Adrenal gland (tissue), 12 donors: ENCODE data around the gene SLC35B4. TPM values are rescaled to one million over a fixed set of nuclear protein-coding genes. Genes with fewer than 3 reads are reported as not detected.

ENCODE experiments used
- DNase-seq, 7 donors: peaks; one replicate each; pipeline ENCODE4 v3.0.0-alpha.2; 2019 to 2020
- H3K27ac ChIP-seq, 5 donors: fragments of 200-600 bp; sonication (generic) in 4 of 5; 1 replicate in 3 of 5; 2 replicates in 2 of 5; pipeline versions ENCODE4 v1.5.1 to v1.8.0; 2016 to 2020; ENCODE audit warnings: mild to moderate bottlenecking in 1 of 5
- H3K27me3 ChIP-seq: fragments of 200-600 bp; 2 replicates; pipeline ENCODE4 v1.8.0; 2021
- H3K36me3 ChIP-seq, 2 donors: fragments of 200-600 bp; replicated peaks in 1 of 2; 1 replicate in 1 of 2; 2 replicates in 1 of 2; pipeline versions ENCODE4 v1.5.1 to v1.8.0; 2018 to 2022
- H3K4me1 ChIP-seq, 2 donors: fragments of 200-600 bp; replicated peaks in 1 of 2; 1 replicate in 1 of 2; 2 replicates in 1 of 2; pipeline versions ENCODE4 v1.5.1 to v1.8.0; 2018 to 2021
- H3K4me3 ChIP-seq, 4 donors: fragments of 200-600 bp; sonication (generic) in 3 of 4; one replicate each; pipeline ENCODE4 v1.5.1; 2016 to 2018
- H3K9me3 ChIP-seq, 3 donors: fragments of 200-600 bp; sonication (generic) in 1 of 3; replicated peaks in 1 of 3; 1 replicate in 2 of 3; 2 replicates in 1 of 3; pipeline versions ENCODE4 v1.5.1 to v1.8.0; 2016 to 2021
- POLR2A ChIP-seq, 2 donors: fragments of 450-650 bp; IDR thresholded peaks; one replicate each; pipeline ENCODE4 v1.6.1; 2017; ENCODE audit warnings: antibody characterized with exemption in 2 of 2, mild to moderate bottlenecking in 2 of 2, moderate library complexity in 1 of 2
- WGBS, 4 donors: extraction: QIAGEN DNeasy Blood & Tissue Kit in 2 of 4; methylation state at CpG; one replicate each; pipeline versions ENCODE4 v1.1.5 to v1.1.7; 2013 to 2017; 5-methylcytosine and 5-hydroxymethylcytosine counted together
- intact Hi-C, 2 donors: fragments of 100-400 bp; cut with DNase I; formaldehyde crosslinking; loops; one replicate each; pipeline versions ENCODE4 v1.14.1 to v1.15.0; 2022 to 2023
- polyA plus RNA-seq, 3 donors: library from polyadenylated mRNA; stranded (reverse); fragments of 200-250 nt in 2 of 3; fragments of 350-450 nt in 1 of 3; fragmentation: Illumina TruSeq in 1 of 3; extraction: RNeasy Lipid Tissue Mini Kit (QIAGEN cat#74804) in 1 of 3; gene quantifications; one replicate each; pipeline ENCODE4 v1.2.3, GENCODE V29; 2013 to 2014
- total RNA-seq, 9 donors: library from RNA; depleted of rRNA in 4 of 9; stranded (reverse); fragments of >200 nt in 4 of 9; fragments of 120-200 nt in 1 of 9; fragmentation: NEBNext Ultra II Directional in 1 of 9; extraction: Animal tissue kit (Norgen Biotek cat#: 25700) in 1 of 9; gene quantifications; one replicate each; pipeline versions ENCODE4 v1.1.0 to v1.2.4, GENCODE V29; 2013 to 2023
- TF ChIP-seq, protein P1 (sequence below), 6 experiments: fragments of 450-650 bp in 4 of 6; fragments of 200-600 bp in 2 of 6; sonication (generic) in 1 of 6; IDR thresholded peaks; 1 replicate in 5 of 6; 2 replicates in 1 of 6; pipeline versions ENCODE4 v1.5.1 to v1.8.0; 2016 to 2021; ENCODE audit warnings: antibody characterized with exemption in 6 of 6, mild to moderate bottlenecking in 2 of 6, moderate library complexity in 1 of 6
- donor health status: healthy with polysubstance abuse.
- donor health status: Bipolar disorder and iron deficiency.
- donor health status: DM: yes; HTN: yes; CAD: no.
- donor health status: DM: no; HTN: no; CAD: no.
- donor health status: DM: no; HTN: no; CAD: no.
- donor health status: DM: yes; HTN: yes; CAD: no.

SLC35B4 gene
- total and polyA plus RNA-seq, 12 donors = 6.9 to 34.9 (median 18.1) TPM

DNA sequence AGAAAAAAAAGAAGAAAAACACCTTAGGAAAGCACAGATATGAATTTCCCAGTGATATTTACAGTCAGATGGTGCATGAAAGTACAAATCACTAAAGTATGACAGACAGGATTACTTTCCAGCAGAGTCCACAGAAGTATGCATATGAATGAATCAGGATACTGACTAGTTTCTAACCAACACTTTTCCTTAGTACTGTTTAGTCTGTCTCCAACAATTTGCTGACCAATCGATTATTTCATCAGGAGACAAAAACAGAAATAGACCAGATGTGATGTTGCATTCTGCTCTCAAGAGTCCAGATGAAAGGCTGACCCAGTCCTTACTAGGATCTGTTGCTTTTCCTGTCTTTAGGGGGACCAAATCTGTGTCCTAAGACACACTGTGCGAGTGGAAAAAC is 14.6 kb downstream of the SLC35B4 start:
- TF ChIP-seq, protein P1, sequence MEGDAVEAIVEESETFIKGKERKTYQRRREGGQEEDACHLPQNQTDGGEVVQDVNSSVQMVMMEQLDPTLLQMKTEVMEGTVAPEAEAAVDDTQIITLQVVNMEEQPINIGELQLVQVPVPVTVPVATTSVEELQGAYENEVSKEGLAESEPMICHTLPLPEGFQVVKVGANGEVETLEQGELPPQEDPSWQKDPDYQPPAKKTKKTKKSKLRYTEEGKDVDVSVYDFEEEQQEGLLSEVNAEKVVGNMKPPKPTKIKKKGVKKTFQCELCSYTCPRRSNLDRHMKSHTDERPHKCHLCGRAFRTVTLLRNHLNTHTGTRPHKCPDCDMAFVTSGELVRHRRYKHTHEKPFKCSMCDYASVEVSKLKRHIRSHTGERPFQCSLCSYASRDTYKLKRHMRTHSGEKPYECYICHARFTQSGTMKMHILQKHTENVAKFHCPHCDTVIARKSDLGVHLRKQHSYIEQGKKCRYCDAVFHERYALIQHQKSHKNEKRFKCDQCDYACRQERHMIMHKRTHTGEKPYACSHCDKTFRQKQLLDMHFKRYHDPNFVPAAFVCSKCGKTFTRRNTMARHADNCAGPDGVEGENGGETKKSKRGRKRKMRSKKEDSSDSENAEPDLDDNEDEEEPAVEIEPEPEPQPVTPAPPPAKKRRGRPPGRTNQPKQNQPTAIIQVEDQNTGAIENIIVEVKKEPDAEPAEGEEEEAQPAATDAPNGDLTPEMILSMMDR (IDR thresholded peaks at IDR 0.05) = no peak
- TF ChIP-seq POLR2A (IDR thresholded peaks at IDR 0.05) = no peak
- H3K36me3 ChIP-seq = peaks cover 0 to 22% of the 10 kb centered on the region in 2 donors
- H3K27ac ChIP-seq = no peak overlapping the region
- H3K4me1 ChIP-seq = no peaks in the 10 kb centered on the region
- 83 to 91% (median 88%) methylated on average over 2 of the region's 2 CpGs for WGBS, 4 donors
- H3K9me3 ChIP-seq = no peaks in the 10 kb centered on the region
- intact Hi-C loops = no loop called here
- no peaks in the 10 kb centered on the region for H3K27me3 ChIP-seq
- DNase-seq = no peak
- H3K4me3 ChIP-seq = no peak overlapping the region

DNA sequence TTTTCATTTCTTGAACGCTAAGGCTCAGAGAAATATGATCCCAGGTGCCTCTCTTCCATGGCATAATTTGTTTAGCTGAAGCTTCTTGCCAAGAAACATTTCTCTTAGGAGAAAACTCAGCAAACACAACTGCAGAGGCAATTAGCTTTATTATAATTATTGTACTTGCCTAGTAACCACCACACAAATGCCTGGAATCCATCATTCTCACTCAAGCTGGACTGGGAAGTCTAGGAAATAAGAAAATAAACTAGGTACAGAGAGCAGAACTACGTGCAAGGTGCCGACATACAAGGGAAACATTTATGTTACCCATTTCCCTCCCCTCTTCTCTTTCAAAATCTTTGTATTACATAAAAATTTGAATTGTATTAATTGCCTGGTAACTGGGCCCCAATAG is 15.1 kb downstream of the SLC35B4 start:
- Histone ChIP-seq H3K36me3 (peaks cover 0 to 22% of the 10 kb centered on the region in 2 donors), H3K9me3 (no peaks in the 10 kb centered on the region), H3K27me3 (no peaks in the 10 kb centered on the region), H3K4me1 (no peaks in the 10 kb centered on the region), H3K27ac (no peak overlapping the region), H3K4me3 (no peak overlapping the region)
- intact Hi-C loops = no loop called here
- TF ChIP-seq, protein P1 (IDR thresholded peaks at IDR 0.05) = no peak
- no peak for TF ChIP-seq POLR2A (IDR thresholded peaks at IDR 0.05)
- DNase-seq = no peak
- WGBS, 4 donors = 84 to 90% (median 86%) methylated on average over 3 of the region's 3 CpGs

DNA sequence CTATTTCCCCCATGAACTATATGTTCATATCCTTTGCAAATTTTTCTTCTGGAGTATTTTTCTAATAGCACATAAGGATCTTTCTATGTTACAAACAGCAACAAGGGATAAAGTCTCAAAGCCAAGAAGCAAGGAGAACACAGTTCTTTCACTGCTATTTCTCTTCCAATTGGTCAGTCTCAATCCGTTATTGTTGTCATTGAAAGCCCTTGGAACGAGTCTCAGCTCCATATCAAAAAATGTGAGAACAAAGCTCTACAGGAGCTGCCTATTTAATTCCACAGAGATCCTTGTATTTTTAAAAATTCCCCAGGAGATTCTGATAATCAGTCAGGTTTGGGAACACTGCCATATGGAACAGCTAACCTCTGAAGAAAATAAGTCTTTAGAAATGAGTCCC is 15.7 kb downstream of the SLC35B4 start:
- H3K27ac ChIP-seq = no peak overlapping the region
- intact Hi-C loops = no loop called here
- H3K36me3 ChIP-seq = peaks cover 0 to 27% of the 10 kb centered on the region in 2 donors
- no peaks in the 10 kb centered on the region for H3K4me1 ChIP-seq
- 79 to 89% (median 84%) methylated on average over 2 of the region's 2 CpGs for WGBS, 4 donors
- no peaks in the 10 kb centered on the region for H3K9me3 ChIP-seq
- no peaks in the 10 kb centered on the region for H3K27me3 ChIP-seq
- TF ChIP-seq, protein P1 (IDR thresholded peaks at IDR 0.05) = no peak
- TF ChIP-seq POLR2A (IDR thresholded peaks at IDR 0.05) = no peak
- no peak for DNase-seq
- no peak overlapping the region for H3K4me3 ChIP-seq

DNA sequence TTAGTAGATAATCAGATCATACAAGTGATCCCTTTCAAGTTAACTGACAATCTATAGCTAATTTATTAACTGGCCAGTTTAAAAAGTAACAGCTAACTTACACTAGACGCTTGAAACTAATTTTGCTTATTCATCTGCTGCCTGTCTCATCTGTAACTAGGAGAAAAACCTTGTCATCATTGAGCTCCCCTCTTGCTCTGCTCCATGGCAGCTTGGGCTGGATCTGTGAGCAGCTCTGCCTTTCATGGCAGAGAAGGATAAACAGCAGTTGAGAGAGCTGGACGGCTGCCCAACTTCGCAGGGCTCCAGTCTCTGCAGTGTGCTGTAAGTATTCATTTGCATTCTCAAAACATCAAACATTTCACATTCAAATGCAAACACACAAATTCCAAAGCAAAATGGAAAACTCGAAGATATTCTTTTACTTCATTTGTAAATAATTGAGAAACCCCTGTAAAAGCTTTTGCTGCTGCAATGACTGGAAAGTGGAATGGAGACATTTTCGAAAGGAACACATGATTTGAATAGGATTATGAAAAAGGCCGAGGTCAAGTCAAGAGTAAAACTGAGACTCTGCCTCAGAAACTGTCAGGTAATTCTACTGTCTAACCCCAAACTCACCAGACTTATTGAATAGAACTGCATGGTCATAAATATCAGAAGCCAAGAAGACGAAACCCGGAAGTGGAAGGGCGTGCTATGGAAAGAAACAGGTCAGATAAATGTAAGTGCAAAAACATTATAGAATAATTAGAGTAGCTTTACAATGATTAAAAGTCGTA is 17.6 kb downstream of the SLC35B4 start:
- Histone ChIP-seq H3K27me3 (no peaks in the 10 kb centered on the region), H3K4me3 (no peak overlapping the region), H3K4me1 (no peaks in the 10 kb centered on the region), H3K36me3 (peaks cover 0 to 44% of the 10 kb centered on the region in 2 donors), H3K27ac (no peak overlapping the region), H3K9me3 (no peaks in the 10 kb centered on the region)
- no peak for TF ChIP-seq POLR2A (IDR thresholded peaks at IDR 0.05)
- TF ChIP-seq, protein P1 (IDR thresholded peaks at IDR 0.05) = no peak
- intact Hi-C loops = no loop called here
- 68 to 74% (median 70%) methylated on average over 10 of the region's 10 CpGs for WGBS, 4 donors
- peak in 1 of 7 donors; percentile 13 for DNase-seq
